Measurements from ENCODE around the gene RASA3. TPM values are rescaled to one million over a fixed set of nuclear protein-coding genes. Genes with fewer than 3 reads are reported as not detected.

RASA3 gene
- total and polyA plus RNA-seq, 9 of the 15 experiments (the other 6 are each of a cell fraction or from before 2014, with no cell fraction given), result 0.72 to 25.3 (median 14.4) TPM

DNA sequence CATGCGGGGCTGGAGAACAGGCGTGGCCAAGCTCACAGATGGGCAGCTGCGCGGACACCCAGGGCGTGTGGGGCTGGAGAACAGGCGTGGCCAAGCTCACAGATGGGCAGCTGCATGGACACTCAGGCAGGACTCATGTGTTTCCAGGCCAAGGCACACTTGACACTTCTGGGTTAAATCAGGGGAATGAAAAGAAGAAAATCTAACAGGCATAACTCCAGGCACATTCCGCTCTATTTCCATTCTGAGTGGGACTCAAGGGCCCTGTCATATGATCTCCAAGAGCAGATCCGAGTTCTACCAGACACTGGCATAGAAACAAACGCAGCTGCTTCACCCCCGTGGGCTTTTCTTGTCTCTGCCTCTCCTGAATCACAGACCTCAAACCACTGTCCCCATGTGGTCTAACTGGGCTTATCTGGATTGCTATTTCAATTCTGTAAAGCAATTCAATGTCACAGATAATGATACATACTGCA is 141.2 kb downstream of the RASA3 start:
- no peaks in the 10 kb centered on the region for H3K79me2 ChIP-seq (ENCODE audit: control insufficient read depth, insufficient read depth, low read length)
- no peaks in the 10 kb centered on the region for H3K9me1 ChIP-seq (ENCODE audit: control insufficient read depth, insufficient read depth, low read length)
- ATAC-seq (no peak), DNase-seq (ENCODE audit: extremely low read depth in 1 of 4, low spot score in 3 of 4) (no peak), FAIRE-seq (no peak)
- TF ChIP-seq FUS (optimal IDR thresholded peaks at IDR 0.05; ENCODE audit: low read depth, low read length) (no peak), ZZZ3 (IDR thresholded peaks at IDR 0.05) (no peak), DNMT1 (IDR thresholded peaks at IDR 0.05) (no peak), RAD21 (CRISPR knock-in tag; conservative IDR thresholded peaks at IDR 0.05 in 1 of 2, IDR thresholded peaks at IDR 0.05 in 1 of 2) (no peak), CHD1 (IDR thresholded peaks at IDR 0.05; ENCODE audit: low read length) (no peak), ARID1B (IDR thresholded peaks at IDR 0.05) (no peak), BDP1 (IDR thresholded peaks at IDR 0.05; ENCODE audit: insufficient read depth, insufficient read length) (no peak), POLR3A (IDR thresholded peaks at IDR 0.05; ENCODE audit: borderline replicate concordance, extremely low read depth, insufficient read depth, insufficient read length) (no peak), ZNF384 (IDR thresholded peaks at IDR 0.05; ENCODE audit: low read depth, low read length) (no peak), EP300 (IDR thresholded peaks at IDR 0.05; ENCODE audit: low read length) (no peak), ZFP36 (IDR thresholded peaks at IDR 0.05; ENCODE audit: low read depth, low read length, partially characterized antibody) (no peak), NFATC3 (IDR thresholded peaks at IDR 0.05) (no peak), TCF7 (IDR thresholded peaks at IDR 0.05; ENCODE audit: borderline replicate concordance) (no peak), FOXA3 (CRISPR knock-in tag; conservative IDR thresholded peaks at IDR 0.05 in 1 of 2, IDR thresholded peaks at IDR 0.05 in 1 of 2) (no peak), HMGN3 (IDR thresholded peaks at IDR 0.05; ENCODE audit: borderline replicate concordance, extremely low read depth, insufficient read length, low read depth, low read length) (no peak), ZBED1 (IDR thresholded peaks at IDR 0.05) (no peak)
- TF ChIP-seq, protein P1, sequence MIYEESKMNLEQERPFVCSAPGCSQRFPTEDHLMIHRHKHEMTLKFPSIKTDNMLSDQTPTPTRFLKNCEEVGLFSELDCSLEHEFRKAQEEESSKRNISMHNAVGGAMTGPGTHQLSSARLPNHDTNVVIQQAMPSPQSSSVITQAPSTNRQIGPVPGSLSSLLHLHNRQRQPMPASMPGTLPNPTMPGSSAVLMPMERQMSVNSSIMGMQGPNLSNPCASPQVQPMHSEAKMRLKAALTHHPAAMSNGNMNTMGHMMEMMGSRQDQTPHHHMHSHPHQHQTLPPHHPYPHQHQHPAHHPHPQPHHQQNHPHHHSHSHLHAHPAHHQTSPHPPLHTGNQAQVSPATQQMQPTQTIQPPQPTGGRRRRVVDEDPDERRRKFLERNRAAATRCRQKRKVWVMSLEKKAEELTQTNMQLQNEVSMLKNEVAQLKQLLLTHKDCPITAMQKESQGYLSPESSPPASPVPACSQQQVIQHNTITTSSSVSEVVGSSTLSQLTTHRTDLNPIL (CRISPR knock-in tag; IDR thresholded peaks at IDR 0.05), result no peak
- no peaks in the 10 kb centered on the region for H3K27me3 ChIP-seq (ENCODE audit: control insufficient read depth in 2 of 2, insufficient read depth in 2 of 2, low read length in 2 of 2)
- ChIA-PET POLR2A (no interaction called here), CTCF (ENCODE audit: low intra/inter-chr PET ratio) (no interaction called here)
- H3K9me3 ChIP-seq (replicated peaks; ENCODE audit: control insufficient read depth, insufficient read depth, low read depth, low read length), result no peaks in the 10 kb centered on the region; the same call in 1 of the 2 replicates
- WGBS (ENCODE audit: insufficient coverage, low coverage, missing lambda C conversion rate), result 93% methylated on average over 10 of the region's 10 CpGs
- BruUV-seq (replicated peaks), result no TSS peak
- H4K20me1 ChIP-seq (replicated peaks; ENCODE audit: control insufficient read depth, insufficient read depth, low read length), result no peaks in the 10 kb centered on the region
- H2AFZ ChIP-seq (ENCODE audit: low read depth, low read length), result no peak overlapping the region
- peaks cover 26% of the 10 kb centered on the region; the same call in 2 of the 3 replicates for H3K36me3 ChIP-seq (ENCODE audit: control insufficient read depth, insufficient read depth, low read length)
- intact Hi-C loops (cut with micrococcal nuclease), result no loop called here
- no peak overlapping the region for H3K27ac ChIP-seq (ENCODE audit: extremely low read depth, low read depth, low read length)
- no peak overlapping the region for H3K4me3 ChIP-seq
- in situ Hi-C loops (cut with MboI), result no loop called here
- no peak overlapping the region for H3K4me2 ChIP-seq (ENCODE audit: insufficient read depth, low read length)
- H3K4me1 ChIP-seq (replicated peaks in 1 of 2; ENCODE audit: control insufficient read depth in 2 of 2, insufficient read depth in 2 of 2, low read length in 2 of 2), result peaks cover 0 to 4% of the 10 kb centered on the region in 2 experiments; a peak in 1 of 5 replicates
- no peak overlapping the region for H3K9ac ChIP-seq (ENCODE audit: insufficient read depth in 1 of 2, low read depth in 2 of 2, low read length in 2 of 2)

Data from K562 (cell line).